Hematopoietic multipotent progenitor cell treated with erythropoietin and hydrocortisone succinate and interleukin-3 and kit ligand, for 6 days (in vitro differentiated cells): ENCODE data around the gene MAP3K8.
"Not testable (repeated sequence)": the region's sequence is repeated elsewhere in the genome, so short reads cannot be mapped to it uniquely, and the experiment has no call there.

Experiments
- DNase-seq: peaks from one replicate; pipeline ENCODE4 v3.0.0-alpha.2; 2015

MAP3K8 gene

GRCh38 chr10:30453764-30454527, 20.0 kb downstream of the MAP3K8 start:
- no peak for DNase-seq

GRCh38 chr10:30454744-30455510, 20.9 kb downstream of the MAP3K8 start:
- DNase-seq: peak; percentile 40

- peak; percentile 49 for DNase-seq
These were observed 21.8 kb downstream of the MAP3K8 start for GRCh38 chr10:30455816-30456215.

GRCh38 chr10:30456266-30456665, 22.3 kb downstream of the MAP3K8 start:
- DNase-seq: peak; percentile 69

- DNase-seq: peak; percentile 39
These were observed 25.3 kb downstream of the MAP3K8 start for GRCh38 chr10:30459283-30459682.

- DNase-seq: no peak
These were observed 26.1 kb downstream of the MAP3K8 start for GRCh38 chr10:30460121-30460520.

- DNase-seq: no peak
These were observed 28.5 kb downstream of the MAP3K8 start for GRCh38 chr10:30462513-30462912.

- DNase-seq: no peak
These were observed 30.0 kb downstream of the MAP3K8 start for GRCh38 chr10:30463944-30464451.

GRCh38 chr10:30464675-30465074, 30.7 kb downstream of the MAP3K8 start:
- no peak for DNase-seq

- DNase-seq: no peak
These were observed 32.5 kb downstream of the MAP3K8 start for GRCh38 chr10:30466445-30466844.

GRCh38 chr10:30467651-30468338, 33.8 kb downstream of the MAP3K8 start:
- peak; percentile 40 for DNase-seq

GRCh38 chr10:30472414-30473155, 38.6 kb downstream of the MAP3K8 start:
- no peak for DNase-seq

- not testable (repeated sequence) for DNase-seq
These were observed 41.5 kb downstream of the MAP3K8 start for GRCh38 chr10:30475515-30475914.

GRCh38 chr10:30476511-30477155, 42.6 kb downstream of the MAP3K8 start:
- no peak for DNase-seq

GRCh38 chr10:30479513-30479912, 45.5 kb downstream of the MAP3K8 start:
- not testable (repeated sequence) for DNase-seq

- DNase-seq: no peak
These were observed 47.6 kb downstream of the MAP3K8 start for GRCh38 chr10:30481603-30482002.

GRCh38 chr10:30488316-30488715, 54.3 kb downstream of the MAP3K8 start:
- DNase-seq: peak; percentile 62

GRCh38 chr10:30489346-30489745, 55.4 kb downstream of the MAP3K8 start:
- DNase-seq: no peak

GRCh38 chr10:30490289-30491000, 56.5 kb downstream of the MAP3K8 start:
- no peak for DNase-seq

GRCh38 chr10:30491204-30491915, 57.4 kb downstream of the MAP3K8 start:
- DNase-seq: peak; percentile 30
